SK-N-SH (cell line): ENCODE results near the gene ZER1. TPM values are rescaled to one million over a fixed set of nuclear protein-coding genes. Genes with fewer than 3 reads are reported as not detected.

ENCODE experiments used
- CTCF ChIA-PET: fragments of 300-600, 350-600 bp; formaldehyde crosslinking; extraction: SDS; loops from one replicate; lab custom pipeline; 2021; lab: Yijun Ruan, JAX
- POLR2A ChIA-PET: fragments of 350-600 bp; sonication (Branson Sonifier 250); formaldehyde crosslinking; extraction: SDS; loops from one replicate; lab custom pipeline; 2020; ENCODE audit warnings: antibody characterized with exemption, inconsistent platforms; lab: Yijun Ruan, JAX
- DNase-seq: peaks from one replicate; pipeline ENCODE4 v3.0.0; 2012
- H2AFZ ChIP-seq: fragments of 200-600 bp; sonication (generic); 2 replicates; pipeline ENCODE4 v1.8.1; 2016; ENCODE audit warnings: antibody characterized with exemption, mild to moderate bottlenecking, low read depth
- H3F3A ChIP-seq: fragments of 200-600 bp; sonication (generic); replicated peaks from 2 replicates; pipeline ENCODE3; 2016; ENCODE audit warnings: antibody characterized with exemption, mild to moderate bottlenecking; ENCODE audit not compliant: insufficient read depth
- H3K27ac ChIP-seq, 2 experiments: fragments of 200-500 bp in 1 of 2; fragments of 200-600 bp in 1 of 2; sonication (Bioruptor generic) in 1 of 2; sonication (generic), shearing (Covaris generic) in 1 of 2; 2 replicates each; pipeline versions ENCODE4 v1.5.1 to v1.6.1; 2014 to 2016; ENCODE audit warnings: low read depth in 2 of 2, inconsistent platforms in 1 of 2, low read length in 1 of 2, mild to moderate bottlenecking in 1 of 2, mixed read lengths in 1 of 2
- H3K27me3 ChIP-seq: fragments of 200-600 bp; sonication (generic), shearing (Covaris generic); 2 replicates; pipeline ENCODE4 v1.6.1; 2016; ENCODE audit warnings: mixed run types; ENCODE audit not compliant: insufficient read depth
- H3K36me3 ChIP-seq, 2 experiments: fragments of 200-500 bp in 1 of 2; fragments of 200-600 bp in 1 of 2; sonication (Bioruptor generic) in 1 of 2; sonication (generic) in 1 of 2; replicated peaks in 1 of 2; 2 replicates each; pipeline versions ENCODE3 to v1.5.1; 2014 to 2016; ENCODE audit warnings: low read length in 1 of 2, mild to moderate bottlenecking in 1 of 2; ENCODE audit not compliant: insufficient read depth in 2 of 2, control insufficient read depth in 1 of 2
- H3K4me1 ChIP-seq, 2 experiments: fragments of 200-500 bp in 1 of 2; fragments of 200-600 bp in 1 of 2; sonication (Bioruptor generic) in 1 of 2; sonication (generic), shearing (Covaris generic) in 1 of 2; 2 replicates each; pipeline versions ENCODE4 v1.5.1 to v1.6.1; 2014 to 2016; ENCODE audit warnings: low read depth in 1 of 2, low read length in 1 of 2, mixed run types in 1 of 2; ENCODE audit not compliant: insufficient read depth in 2 of 2, control insufficient read depth in 1 of 2
- H3K4me2 ChIP-seq: fragments of 200-600 bp; sonication (generic), shearing (Covaris generic); 2 replicates; pipeline ENCODE4 v1.6.1; 2017; ENCODE audit warnings: mixed run types
- H3K4me3 ChIP-seq, 2 experiments: fragments of 200-500 bp in 1 of 2; fragments of 200-600 bp in 1 of 2; sonication (Bioruptor generic) in 1 of 2; sonication (generic), shearing (Covaris generic) in 1 of 2; 2 replicates each; pipeline versions ENCODE4 v1.5.1 to v1.8.1; 2014 to 2016; ENCODE audit warnings: low read depth in 2 of 2, inconsistent platforms in 1 of 2, low read length in 1 of 2, mild to moderate bottlenecking in 1 of 2, mixed read lengths in 1 of 2, moderate library complexity in 1 of 2
- H3K79me2 ChIP-seq: fragments of 200-600 bp; sonication (generic); 2 replicates; pipeline ENCODE4 v1.8.1; 2017; ENCODE audit warnings: mild to moderate bottlenecking; ENCODE audit not compliant: insufficient read depth
- H3K9ac ChIP-seq: fragments of 200-600 bp; sonication (generic); 2 replicates; pipeline ENCODE4 v1.6.1; 2017; ENCODE audit warnings: mixed run types
- H3K9me2 ChIP-seq: fragments of 200-600 bp; sonication (generic); 2 replicates; pipeline ENCODE4 v1.6.1; 2017; ENCODE audit warnings: mixed run types
- H3K9me3 ChIP-seq: fragments of 200-600 bp; sonication (generic); 2 replicates; pipeline ENCODE4 v1.6.1; 2017; ENCODE audit warnings: mixed run types, mild to moderate bottlenecking, moderate library complexity
- H4K20me1 ChIP-seq: fragments of 200-600 bp; sonication (generic); 2 replicates; pipeline ENCODE4 v1.6.1; 2017; ENCODE audit warnings: mild to moderate bottlenecking, mixed run types; ENCODE audit not compliant: insufficient read depth
- CHD2 ChIP-seq: fragments of 150-350 bp; IDR thresholded peaks from 2 replicates; pipeline ENCODE4 v1.6.1; 2018; ENCODE audit warnings: low read length; ENCODE audit not compliant: partially characterized antibody
- EP300 ChIP-seq, 2 experiments: IDR thresholded peaks; 2 replicates each; pipeline versions ENCODE4 v1.4.0 to v1.6.1; 2012; ENCODE audit warnings: borderline replicate concordance in 1 of 2, low read depth in 1 of 2, low read length in 1 of 2
- EZH2phosphoT487 ChIP-seq: fragments of 200-600 bp; sonication (generic); IDR thresholded peaks from 2 replicates; pipeline ENCODE4 v1.6.1; 2017; ENCODE audit warnings: low read depth, mixed run types, mild to moderate bottlenecking, antibody characterized with exemption, moderate library complexity, borderline replicate concordance
- FOSL2 ChIP-seq: IDR thresholded peaks from 2 replicates; pipeline ENCODE4 v1.4.0; 2012; ENCODE audit warnings: low read depth, mild to moderate bottlenecking, moderate library complexity, borderline replicate concordance
- FOXJ3 ChIP-seq: sonication (generic); formaldehyde crosslinking; IDR thresholded peaks from 2 replicates; pipeline ENCODE4 v1.5.1; 2020; ENCODE audit warnings: mild to moderate bottlenecking, missing genetic modification reagents
- GABPA ChIP-seq: IDR thresholded peaks from 2 replicates; pipeline ENCODE4 v1.4.0; 2012; ENCODE audit warnings: low read depth, mild to moderate bottlenecking
- JUND ChIP-seq: IDR thresholded peaks from 2 replicates; pipeline ENCODE4 v1.4.0; 2012
- NFIC ChIP-seq: IDR thresholded peaks from 2 replicates; pipeline ENCODE4 v1.4.0; 2012; ENCODE audit warnings: borderline replicate concordance
- NRF1 ChIP-seq: IDR thresholded peaks from 2 replicates; pipeline ENCODE4 v1.6.1; 2012; ENCODE audit warnings: low read depth, mild to moderate bottlenecking, low read length
- POLR2AphosphoS5 ChIP-seq: IDR thresholded peaks from 2 replicates; pipeline ENCODE4 v1.6.1; 2012; ENCODE audit warnings: low read depth, low read length
- RCOR1 ChIP-seq: fragments of 150-350 bp; IDR thresholded peaks from 2 replicates; pipeline ENCODE4 v1.6.1; 2017; ENCODE audit warnings: antibody characterized with exemption, low read length
- SIN3A ChIP-seq: IDR thresholded peaks from 2 replicates; pipeline ENCODE4 v1.6.1; 2012; ENCODE audit warnings: low read depth, mild to moderate bottlenecking, low read length, moderate library complexity, borderline replicate concordance
- SMC3 ChIP-seq: IDR thresholded peaks from 2 replicates; pipeline ENCODE4 v1.6.1; 2012; ENCODE audit warnings: low read depth, low read length, improper control_type of control experiment
- TCF12 ChIP-seq: IDR thresholded peaks from 2 replicates; pipeline ENCODE4 v1.4.0; 2012
- WGBS: methylation state at CpG from one replicate; pipeline ENCODE4 v1.1.6; 2017; ENCODE audit warnings: low lambda C conversion rate; 5-methylcytosine and 5-hydroxymethylcytosine counted together
- polyA plus RNA-seq, 3 experiments: library from polyadenylated mRNA; depleted of rRNA; stranded (reverse); fragments of >200 nt; gene quantifications; 2 replicates each; pipeline ENCODE4 v1.2.3, GENCODE V29; 2012
- TF ChIP-seq, protein P1 (sequence below): IDR thresholded peaks from 2 replicates; pipeline ENCODE4 v1.4.0; 2012; ENCODE audit warnings: low read depth
- TF ChIP-seq, protein P2 (sequence below): fragments of 150-350 bp; IDR thresholded peaks from 2 replicates; pipeline ENCODE4 v1.6.1; 2016; ENCODE audit warnings: mild to moderate bottlenecking, low read depth, low read length
- TF ChIP-seq, protein P3 (sequence below): IDR thresholded peaks from 2 replicates; pipeline ENCODE4 v1.4.0; 2012; ENCODE audit warnings: low read depth, borderline replicate concordance
- TF ChIP-seq, protein P4 (sequence below): fragments of 200-600 bp; sonication (generic); IDR thresholded peaks from 2 replicates; pipeline ENCODE4 v1.6.1; 2017; ENCODE audit warnings: antibody characterized with exemption, mild to moderate bottlenecking, moderate library complexity
- TF ChIP-seq, protein P5 (sequence below): fragments of 150-350 bp; IDR thresholded peaks from 2 replicates; pipeline ENCODE4 v1.6.1; 2017; ENCODE audit warnings: antibody characterized with exemption, low read length, low read depth, borderline replicate concordance

Gene ZER1
- polyA plus RNA-seq, 1 of the 3 experiments (the other 2 are of a cell fraction): 30.9 TPM

DNA sequence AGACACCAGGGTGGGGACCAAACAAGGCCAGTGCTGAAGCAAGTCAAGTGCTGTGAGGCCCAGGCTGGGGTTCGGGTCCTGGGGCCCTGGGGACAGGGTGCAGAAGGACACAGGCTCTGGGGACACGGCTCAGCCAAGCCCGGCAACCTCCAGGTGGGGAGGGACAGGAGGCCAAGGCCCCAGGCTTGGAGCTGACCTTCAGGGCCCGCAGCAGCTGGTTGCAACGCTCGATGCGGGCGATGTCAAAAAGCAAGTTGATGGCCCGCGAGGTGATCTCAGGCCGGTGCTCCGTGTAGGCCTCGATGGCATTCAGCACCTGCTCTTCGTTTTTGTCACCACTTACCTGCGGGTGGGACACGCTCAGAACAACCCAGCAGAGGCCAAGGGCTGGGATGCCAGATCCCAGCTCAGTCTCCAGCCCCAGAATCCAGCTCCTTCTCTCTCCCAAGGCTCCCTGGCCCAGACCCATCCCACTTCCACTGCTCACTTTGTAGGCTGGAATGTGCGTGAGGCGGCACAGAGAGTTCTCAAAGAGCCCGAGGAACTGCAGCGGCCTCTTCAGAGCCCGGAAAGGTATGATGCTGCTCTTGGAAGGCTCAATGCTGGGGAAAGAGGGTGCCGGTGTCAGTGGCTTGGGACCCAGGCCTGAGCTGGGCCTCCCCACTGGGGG lies 20.7 kb downstream of the ZER1 start:
- no peaks in the 10 kb centered on the region for H3K9me3 ChIP-seq
- H3K79me2 ChIP-seq: no peaks in the 10 kb centered on the region
- H3K9me2 ChIP-seq: no peaks in the 10 kb centered on the region
- no peak overlapping the region for H3K4me2 ChIP-seq
- H3K27ac ChIP-seq: no peak overlapping the region
- no peak overlapping the region for H3K9ac ChIP-seq
- H3K4me1 ChIP-seq: no peaks in the 10 kb centered on the region
- WGBS: 87% methylated on average over 15 of the region's 22 CpGs
- TF ChIP-seq, protein P1, sequence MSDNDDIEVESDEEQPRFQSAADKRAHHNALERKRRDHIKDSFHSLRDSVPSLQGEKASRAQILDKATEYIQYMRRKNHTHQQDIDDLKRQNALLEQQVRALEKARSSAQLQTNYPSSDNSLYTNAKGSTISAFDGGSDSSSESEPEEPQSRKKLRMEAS: no peak
- TF ChIP-seq JUND (no peak), NRF1 (no peak), RCOR1 (no peak), GABPA (no peak), EP300 (IDR thresholded peaks at IDR 0.05; ENCODE audit: borderline replicate concordance in 1 of 2, low read depth in 1 of 2, low read length in 1 of 2) (no peak), SIN3A (no peak), FOXJ3 (no peak), FOSL2 (no peak), EZH2phosphoT487 (no peak), CHD2 (no peak), POLR2AphosphoS5 (no peak), NFIC (no peak), SMC3 (no peak), TCF12 (no peak)
- TF ChIP-seq, protein P2, sequence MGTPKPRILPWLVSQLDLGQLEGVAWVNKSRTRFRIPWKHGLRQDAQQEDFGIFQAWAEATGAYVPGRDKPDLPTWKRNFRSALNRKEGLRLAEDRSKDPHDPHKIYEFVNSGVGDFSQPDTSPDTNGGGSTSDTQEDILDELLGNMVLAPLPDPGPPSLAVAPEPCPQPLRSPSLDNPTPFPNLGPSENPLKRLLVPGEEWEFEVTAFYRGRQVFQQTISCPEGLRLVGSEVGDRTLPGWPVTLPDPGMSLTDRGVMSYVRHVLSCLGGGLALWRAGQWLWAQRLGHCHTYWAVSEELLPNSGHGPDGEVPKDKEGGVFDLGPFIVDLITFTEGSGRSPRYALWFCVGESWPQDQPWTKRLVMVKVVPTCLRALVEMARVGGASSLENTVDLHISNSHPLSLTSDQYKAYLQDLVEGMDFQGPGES: no peak
- TF ChIP-seq, protein P3, sequence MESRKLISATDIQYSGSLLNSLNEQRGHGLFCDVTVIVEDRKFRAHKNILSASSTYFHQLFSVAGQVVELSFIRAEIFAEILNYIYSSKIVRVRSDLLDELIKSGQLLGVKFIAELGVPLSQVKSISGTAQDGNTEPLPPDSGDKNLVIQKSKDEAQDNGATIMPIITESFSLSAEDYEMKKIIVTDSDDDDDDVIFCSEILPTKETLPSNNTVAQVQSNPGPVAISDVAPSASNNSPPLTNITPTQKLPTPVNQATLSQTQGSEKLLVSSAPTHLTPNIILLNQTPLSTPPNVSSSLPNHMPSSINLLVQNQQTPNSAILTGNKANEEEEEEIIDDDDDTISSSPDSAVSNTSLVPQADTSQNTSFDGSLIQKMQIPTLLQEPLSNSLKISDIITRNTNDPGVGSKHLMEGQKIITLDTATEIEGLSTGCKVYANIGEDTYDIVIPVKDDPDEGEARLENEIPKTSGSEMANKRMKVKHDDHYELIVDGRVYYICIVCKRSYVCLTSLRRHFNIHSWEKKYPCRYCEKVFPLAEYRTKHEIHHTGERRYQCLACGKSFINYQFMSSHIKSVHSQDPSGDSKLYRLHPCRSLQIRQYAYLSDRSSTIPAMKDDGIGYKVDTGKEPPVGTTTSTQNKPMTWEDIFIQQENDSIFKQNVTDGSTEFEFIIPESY: no peak
- TF ChIP-seq, protein P4, sequence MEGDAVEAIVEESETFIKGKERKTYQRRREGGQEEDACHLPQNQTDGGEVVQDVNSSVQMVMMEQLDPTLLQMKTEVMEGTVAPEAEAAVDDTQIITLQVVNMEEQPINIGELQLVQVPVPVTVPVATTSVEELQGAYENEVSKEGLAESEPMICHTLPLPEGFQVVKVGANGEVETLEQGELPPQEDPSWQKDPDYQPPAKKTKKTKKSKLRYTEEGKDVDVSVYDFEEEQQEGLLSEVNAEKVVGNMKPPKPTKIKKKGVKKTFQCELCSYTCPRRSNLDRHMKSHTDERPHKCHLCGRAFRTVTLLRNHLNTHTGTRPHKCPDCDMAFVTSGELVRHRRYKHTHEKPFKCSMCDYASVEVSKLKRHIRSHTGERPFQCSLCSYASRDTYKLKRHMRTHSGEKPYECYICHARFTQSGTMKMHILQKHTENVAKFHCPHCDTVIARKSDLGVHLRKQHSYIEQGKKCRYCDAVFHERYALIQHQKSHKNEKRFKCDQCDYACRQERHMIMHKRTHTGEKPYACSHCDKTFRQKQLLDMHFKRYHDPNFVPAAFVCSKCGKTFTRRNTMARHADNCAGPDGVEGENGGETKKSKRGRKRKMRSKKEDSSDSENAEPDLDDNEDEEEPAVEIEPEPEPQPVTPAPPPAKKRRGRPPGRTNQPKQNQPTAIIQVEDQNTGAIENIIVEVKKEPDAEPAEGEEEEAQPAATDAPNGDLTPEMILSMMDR: no peak
- TF ChIP-seq, protein P5, sequence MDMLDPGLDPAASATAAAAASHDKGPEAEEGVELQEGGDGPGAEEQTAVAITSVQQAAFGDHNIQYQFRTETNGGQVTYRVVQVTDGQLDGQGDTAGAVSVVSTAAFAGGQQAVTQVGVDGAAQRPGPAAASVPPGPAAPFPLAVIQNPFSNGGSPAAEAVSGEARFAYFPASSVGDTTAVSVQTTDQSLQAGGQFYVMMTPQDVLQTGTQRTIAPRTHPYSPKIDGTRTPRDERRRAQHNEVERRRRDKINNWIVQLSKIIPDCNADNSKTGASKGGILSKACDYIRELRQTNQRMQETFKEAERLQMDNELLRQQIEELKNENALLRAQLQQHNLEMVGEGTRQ: no peak
- H3F3A ChIP-seq: no peaks in the 10 kb centered on the region
- H3K36me3 ChIP-seq: peaks cover 3% of the 10 kb centered on the region in 2 experiments
- DNase-seq: no peak
- no peak overlapping the region for H3K4me3 ChIP-seq
- POLR2A ChIA-PET: no interaction called here
- no peaks in the 10 kb centered on the region for H4K20me1 ChIP-seq
- CTCF ChIA-PET: no interaction called here
- no peak overlapping the region for H2AFZ ChIP-seq
- no peaks in the 10 kb centered on the region for H3K27me3 ChIP-seq
